HEK293T (cell line): ENCODE measurements around the gene CELF4.

ENCODE experiments used
- ARNT ChIP-seq: fragments of 450-650 bp; IDR thresholded peaks from 2 replicates; pipeline ENCODE4 v1.6.1; 2017; ENCODE audit warnings: mild to moderate bottlenecking
- BHLHE40 ChIP-seq: fragments of 450-650 bp; IDR thresholded peaks from 2 replicates; pipeline ENCODE4 v1.6.1; 2016; ENCODE audit warnings: mild to moderate bottlenecking, moderate library complexity, borderline replicate concordance
- ELF4 ChIP-seq: fragments of 450-650 bp; IDR thresholded peaks from 2 replicates; pipeline ENCODE4 v1.6.1; 2017; ENCODE audit warnings: antibody characterized with exemption
- FOXK2 ChIP-seq: fragments of 450-650 bp; IDR thresholded peaks from 2 replicates; pipeline ENCODE4 v1.6.1; 2016; ENCODE audit warnings: mild to moderate bottlenecking
- PKNOX1 ChIP-seq: fragments of 450-650 bp; IDR thresholded peaks from 2 replicates; pipeline ENCODE4 v1.6.1; 2016
- SP1 ChIP-seq: fragments of 450-650 bp; IDR thresholded peaks from 2 replicates; pipeline ENCODE4 v1.6.1; 2017
- ZNF384 ChIP-seq: fragments of 450-650 bp; IDR thresholded peaks from 2 replicates; pipeline ENCODE4 v1.6.1; 2016

- no peak for TF ChIP-seq SP1
- TF ChIP-seq PKNOX1, result no peak
- no peak for TF ChIP-seq ELF4
- TF ChIP-seq ZNF384, result no peak
- TF ChIP-seq BHLHE40, result no peak
- TF ChIP-seq FOXK2, result no peak
- no peak for TF ChIP-seq ARNT
Measured at GRCh38 chr18:37378336-37379010, 187.1 kb downstream of the CELF4 start.
